ENCODE data around the gene TMEM88. TPM values are rescaled to one million over a fixed set of nuclear protein-coding genes. Genes with fewer than 3 reads are reported as not detected.
A peak's percentile ranks its signal among the peaks of the same experiment; 100 is the strongest.

TMEM88 gene
- total and polyA plus RNA-seq, 2 of the 8 experiments (the other 6 are each of a cell fraction or from before 2014, with no cell fraction given) = 0.69 to 8.8 TPM

GRCh38 chr17:7897773-7898172 is 42.9 kb downstream of the TMEM88 start:
- 84% methylated on average over 6 of the region's 6 CpGs; no CpG with 5 or more reads in 1 of the 2 experiments for WGBS, 2 experiments (ENCODE audit: extremely low coverage in 1 of 2, insufficient coverage in 1 of 2, insufficient read length in 1 of 2, insufficient replicate concordance in 2 of 2, low coverage in 1 of 2, low lambda C conversion rate in 2 of 2, missing lambda C conversion rate in 1 of 2)
- H3K4me3 ChIP-seq (ENCODE audit: extremely low read depth in 1 of 4, insufficient read depth in 2 of 4, low read depth in 3 of 4, low read length in 4 of 4) = no peak overlapping the region
- H3K4me1 ChIP-seq (replicated peaks in 1 of 4; ENCODE audit: control insufficient read depth in 3 of 4, insufficient read depth in 4 of 4, low read length in 3 of 4) = no peaks in the 10 kb centered on the region; a peak in 1 of 7 replicates
- no peak overlapping the region for H3K18ac ChIP-seq (ENCODE audit: extremely low read depth, low read length)
- H4K91ac ChIP-seq (replicated peaks; ENCODE audit: insufficient read length, low read length) = no peak overlapping the region
- H3K23me2 ChIP-seq (ENCODE audit: low read depth, low read length) = no peaks in the 10 kb centered on the region
- no peaks in the 10 kb centered on the region for H3K27me3 ChIP-seq (replicated peaks in 1 of 4; ENCODE audit: control insufficient read depth in 3 of 4, extremely low read depth in 1 of 4, insufficient read depth in 3 of 4, low read length in 3 of 4)
- no peaks in the 10 kb centered on the region for H3K79me2 ChIP-seq (ENCODE audit: control insufficient read depth in 1 of 2, insufficient read depth in 2 of 2, low read length in 2 of 2)
- H3K36me3 ChIP-seq (ENCODE audit: control insufficient read depth in 2 of 4, insufficient read depth in 4 of 4, low read length in 3 of 4) = peaks cover 0 to 5% (median 2%) of the 10 kb centered on the region in 4 experiments; a peak in 3 of 8 replicates
- H3K4ac ChIP-seq (replicated peaks; ENCODE audit: insufficient read length, low read depth, low read length) = no peak overlapping the region
- no peak overlapping the region for H3K27ac ChIP-seq (ENCODE audit: low read depth, low read length)
- no peak overlapping the region for H3K4me2 ChIP-seq (ENCODE audit: insufficient read depth in 1 of 2, low read depth in 2 of 2, low read length in 2 of 2)
- no peak overlapping the region for H2AFZ ChIP-seq (ENCODE audit: low read length)
- H2AK5ac ChIP-seq (ENCODE audit: low read depth, low read length) = no peak overlapping the region
- FAIRE-seq (no peak), DNase-seq (ENCODE audit: low read depth in 1 of 2, low spot score in 2 of 2) (no peak)
- no peaks in the 10 kb centered on the region for H3K79me1 ChIP-seq (ENCODE audit: low read depth, low read length)
- CTCF ChIA-PET (ENCODE audit: partially characterized antibody) = interaction anchor here (0.6 to 2.9 kb wide), 19 partner anchors 10 to 159 kb away, joined by 3 to 11 read pairs (median 4); no protein-coding TSS in a partner anchor
- no peak overlapping the region for H2BK12ac ChIP-seq (ENCODE audit: low read depth, low read length)
- H2BK120ac ChIP-seq (replicated peaks; ENCODE audit: low read depth, low read length) = no peak overlapping the region
- no peak overlapping the region for H3K56ac ChIP-seq (replicated peaks; ENCODE audit: insufficient read length, low read depth, low read length)
- TF ChIP-seq, protein P1, sequence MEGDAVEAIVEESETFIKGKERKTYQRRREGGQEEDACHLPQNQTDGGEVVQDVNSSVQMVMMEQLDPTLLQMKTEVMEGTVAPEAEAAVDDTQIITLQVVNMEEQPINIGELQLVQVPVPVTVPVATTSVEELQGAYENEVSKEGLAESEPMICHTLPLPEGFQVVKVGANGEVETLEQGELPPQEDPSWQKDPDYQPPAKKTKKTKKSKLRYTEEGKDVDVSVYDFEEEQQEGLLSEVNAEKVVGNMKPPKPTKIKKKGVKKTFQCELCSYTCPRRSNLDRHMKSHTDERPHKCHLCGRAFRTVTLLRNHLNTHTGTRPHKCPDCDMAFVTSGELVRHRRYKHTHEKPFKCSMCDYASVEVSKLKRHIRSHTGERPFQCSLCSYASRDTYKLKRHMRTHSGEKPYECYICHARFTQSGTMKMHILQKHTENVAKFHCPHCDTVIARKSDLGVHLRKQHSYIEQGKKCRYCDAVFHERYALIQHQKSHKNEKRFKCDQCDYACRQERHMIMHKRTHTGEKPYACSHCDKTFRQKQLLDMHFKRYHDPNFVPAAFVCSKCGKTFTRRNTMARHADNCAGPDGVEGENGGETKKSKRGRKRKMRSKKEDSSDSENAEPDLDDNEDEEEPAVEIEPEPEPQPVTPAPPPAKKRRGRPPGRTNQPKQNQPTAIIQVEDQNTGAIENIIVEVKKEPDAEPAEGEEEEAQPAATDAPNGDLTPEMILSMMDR (IDR thresholded peaks at IDR 0.05; ENCODE audit: control extremely low read depth in 1 of 3, insufficient read depth in 1 of 3, low read depth in 1 of 3, low read length in 3 of 3) = peak in 1 of 3 experiments; percentile 11; a peak in 2 of 4 replicates
- TF ChIP-seq RAD21 (IDR thresholded peaks at IDR 0.05 in 1 of 2, conservative IDR thresholded peaks at IDR 0.05 in 1 of 2; ENCODE audit: low read depth in 2 of 2, low read length in 2 of 2) = peak; percentile 37 to 53
- TF ChIP-seq HDAC6 (IDR thresholded peaks at IDR 0.05; ENCODE audit: low read depth, low read length) = no peak
- TF ChIP-seq CBX5 (IDR thresholded peaks at IDR 0.05; ENCODE audit: low read depth, low read length) = no peak
- no peak overlapping the region for H4K5ac ChIP-seq (ENCODE audit: insufficient read length, low read depth, low read length)
- no peak overlapping the region for H2BK5ac ChIP-seq (ENCODE audit: low read depth, low read length)
- no peak overlapping the region for H2BK20ac ChIP-seq (ENCODE audit: low read length)
- H3K14ac ChIP-seq (ENCODE audit: insufficient read length) = no peak overlapping the region
- H3K9ac ChIP-seq (replicated peaks in 1 of 4; ENCODE audit: extremely low read depth in 1 of 4, low read depth in 3 of 4, low read length in 3 of 4) = no peak overlapping the region; a peak in 2 of 7 replicates
- POLR2A ChIA-PET (ENCODE audit: partially characterized antibody) = no interaction called here
- no peaks in the 10 kb centered on the region for H4K20me1 ChIP-seq (replicated peaks in 1 of 2; ENCODE audit: control insufficient read depth in 1 of 2, insufficient read depth in 2 of 2, low read length in 2 of 2)
- no peak overlapping the region for H3K23ac ChIP-seq (ENCODE audit: insufficient read length)
- H4K8ac ChIP-seq (ENCODE audit: extremely low read depth, insufficient read depth, low read length) = no peak overlapping the region
- H2BK15ac ChIP-seq (ENCODE audit: low read length) = no peak overlapping the region
- no peaks in the 10 kb centered on the region; a peak in 1 of 4 replicates for H3K9me3 ChIP-seq (ENCODE audit: insufficient read depth in 2 of 2, low read depth in 1 of 2, low read length in 1 of 2)
